PFSK-1 (cell line): Measurements from ENCODE around the gene PPID.

Source experiments
- FOXP2 ChIP-seq: optimal IDR thresholded peaks from 2 replicates; pipeline ENCODE3; 2011; ENCODE audit warnings: borderline replicate concordance, control low read depth, inconsistent platforms; ENCODE audit not compliant: insufficient read depth; ENCODE audit errors: extremely low read length, extremely low read depth
- POLR2AphosphoS5 ChIP-seq: IDR thresholded peaks from 2 replicates; pipeline ENCODE4 v1.6.1; 2012; ENCODE audit warnings: low read depth, mild to moderate bottlenecking, control low read depth, low read length, moderate library complexity
- SIN3A ChIP-seq: IDR thresholded peaks from 2 replicates; pipeline ENCODE4 v1.6.1; 2012; ENCODE audit warnings: mild to moderate bottlenecking, low read length, moderate library complexity, borderline replicate concordance; ENCODE audit not compliant: insufficient read depth
- TAF1 ChIP-seq: IDR thresholded peaks from 2 replicates; pipeline ENCODE4 v1.6.1; 2012; ENCODE audit warnings: low read length, control low read depth, borderline replicate concordance; ENCODE audit not compliant: insufficient read depth
- TF ChIP-seq, protein P1 (sequence below), 2 experiments: IDR thresholded peaks; 2 replicates each; pipeline versions ENCODE4 v1.6.1 to v1.8.0; 2011 to 2012; ENCODE audit warnings: low read depth in 2 of 2, low read length in 2 of 2, control low read depth in 1 of 2, inconsistent platforms in 1 of 2, mild to moderate bottlenecking in 1 of 2, moderate library complexity in 1 of 2; ENCODE audit not compliant: insufficient read depth in 1 of 2

The PPID gene

GRCh38 chr4:158721680-158722079 lies 1.5 kb downstream of the PPID start:
- TF ChIP-seq SIN3A (no peak), TAF1 (no peak), POLR2AphosphoS5 (no peak), FOXP2 (no peak)
- TF ChIP-seq, protein P1, sequence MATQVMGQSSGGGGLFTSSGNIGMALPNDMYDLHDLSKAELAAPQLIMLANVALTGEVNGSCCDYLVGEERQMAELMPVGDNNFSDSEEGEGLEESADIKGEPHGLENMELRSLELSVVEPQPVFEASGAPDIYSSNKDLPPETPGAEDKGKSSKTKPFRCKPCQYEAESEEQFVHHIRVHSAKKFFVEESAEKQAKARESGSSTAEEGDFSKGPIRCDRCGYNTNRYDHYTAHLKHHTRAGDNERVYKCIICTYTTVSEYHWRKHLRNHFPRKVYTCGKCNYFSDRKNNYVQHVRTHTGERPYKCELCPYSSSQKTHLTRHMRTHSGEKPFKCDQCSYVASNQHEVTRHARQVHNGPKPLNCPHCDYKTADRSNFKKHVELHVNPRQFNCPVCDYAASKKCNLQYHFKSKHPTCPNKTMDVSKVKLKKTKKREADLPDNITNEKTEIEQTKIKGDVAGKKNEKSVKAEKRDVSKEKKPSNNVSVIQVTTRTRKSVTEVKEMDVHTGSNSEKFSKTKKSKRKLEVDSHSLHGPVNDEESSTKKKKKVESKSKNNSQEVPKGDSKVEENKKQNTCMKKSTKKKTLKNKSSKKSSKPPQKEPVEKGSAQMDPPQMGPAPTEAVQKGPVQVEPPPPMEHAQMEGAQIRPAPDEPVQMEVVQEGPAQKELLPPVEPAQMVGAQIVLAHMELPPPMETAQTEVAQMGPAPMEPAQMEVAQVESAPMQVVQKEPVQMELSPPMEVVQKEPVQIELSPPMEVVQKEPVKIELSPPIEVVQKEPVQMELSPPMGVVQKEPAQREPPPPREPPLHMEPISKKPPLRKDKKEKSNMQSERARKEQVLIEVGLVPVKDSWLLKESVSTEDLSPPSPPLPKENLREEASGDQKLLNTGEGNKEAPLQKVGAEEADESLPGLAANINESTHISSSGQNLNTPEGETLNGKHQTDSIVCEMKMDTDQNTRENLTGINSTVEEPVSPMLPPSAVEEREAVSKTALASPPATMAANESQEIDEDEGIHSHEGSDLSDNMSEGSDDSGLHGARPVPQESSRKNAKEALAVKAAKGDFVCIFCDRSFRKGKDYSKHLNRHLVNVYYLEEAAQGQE (IDR thresholded peaks at IDR 0.05; ENCODE audit: insufficient read depth in 1 of 2, low read depth in 2 of 2, low read length in 2 of 2) = no peak

GRCh38 chr4:158715802-158716201 lies 7.4 kb downstream of the PPID start:
- TF ChIP-seq POLR2AphosphoS5 (no peak), FOXP2 (no peak), TAF1 (no peak), SIN3A (no peak)
- TF ChIP-seq, protein P1 (IDR thresholded peaks at IDR 0.05; ENCODE audit: insufficient read depth in 1 of 2, low read depth in 2 of 2, low read length in 2 of 2) = no peak

DNA sequence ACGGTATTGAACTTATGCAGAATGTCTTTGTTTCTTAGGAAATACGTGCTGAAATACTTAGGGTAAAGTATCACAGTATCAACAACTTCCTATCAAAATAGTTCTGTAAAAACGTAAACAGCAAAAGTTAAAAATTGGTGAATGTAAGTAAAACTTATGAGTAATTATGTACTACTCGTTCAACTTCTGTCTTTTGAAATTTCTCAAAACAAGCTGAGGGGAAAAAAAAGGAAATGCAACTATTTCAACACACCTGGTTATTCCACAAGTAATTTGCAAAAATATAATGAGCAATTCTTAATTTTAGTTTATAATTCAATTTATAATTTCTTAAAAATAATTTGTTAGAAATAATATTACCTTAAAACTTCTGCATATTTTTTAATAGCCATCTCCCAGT lies 8.3 kb downstream of the PPID start:
- TF ChIP-seq TAF1 = no peak
- TF ChIP-seq FOXP2 = no peak

- TF ChIP-seq SIN3A = no peak
- TF ChIP-seq POLR2AphosphoS5 = no peak
- no peak for TF ChIP-seq FOXP2
These were observed 12.4 kb downstream of the PPID start for GRCh38 chr4:158710814-158711213.

DNA sequence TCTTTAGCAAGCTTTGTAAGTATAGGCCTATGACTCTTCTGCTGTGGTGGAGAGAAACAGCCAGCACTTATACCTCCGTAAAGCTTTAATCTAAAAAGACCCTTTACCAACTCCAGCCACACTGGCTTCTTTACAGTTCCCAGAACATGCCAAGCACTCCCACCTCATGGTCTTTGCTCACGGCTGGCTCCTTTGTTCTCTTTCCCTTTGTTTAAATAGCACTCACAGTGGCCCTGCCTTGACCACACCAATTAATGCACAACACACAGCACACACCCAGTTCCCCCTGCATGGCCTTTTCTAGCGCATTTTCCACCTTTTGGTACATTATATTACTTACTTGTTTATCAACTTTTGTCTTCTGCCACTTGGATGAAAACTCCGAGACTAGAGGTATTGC lies 18.9 kb downstream of the PPID start:
- no peak for TF ChIP-seq TAF1
- no peak for TF ChIP-seq FOXP2
- no peak for TF ChIP-seq POLR2AphosphoS5
- no peak for TF ChIP-seq SIN3A
- TF ChIP-seq, protein P1 (IDR thresholded peaks at IDR 0.05; ENCODE audit: insufficient read depth in 1 of 2, low read depth in 2 of 2, low read length in 2 of 2) = no peak

GRCh38 chr4:158688813-158689212 lies 34.4 kb downstream of the PPID start:
- TF ChIP-seq SIN3A (no peak), TAF1 (no peak)

- TF ChIP-seq FOXP2 (no peak), TAF1 (no peak), SIN3A (no peak), POLR2AphosphoS5 (no peak)
- TF ChIP-seq, protein P1 (IDR thresholded peaks at IDR 0.05; ENCODE audit: insufficient read depth in 1 of 2, low read depth in 2 of 2, low read length in 2 of 2) = no peak
These were observed 41.1 kb downstream of the PPID start for GRCh38 chr4:158682066-158682465.
